HG03439 (cell line): ENCODE results near the gene RPH3AL.
"Not testable (repeated sequence)": the region's sequence is repeated elsewhere in the genome, so short reads cannot be mapped to it uniquely, and the experiment has no call there.

Experiments
- ATAC-seq: cut with Tn5 transposase; IDR thresholded peaks from one replicate; pipeline ENCODE4 v1.9.1; 2021; ENCODE audit warnings: mild to moderate bottlenecking, moderate library complexity; ENCODE audit not compliant: unreplicated experiment

RPH3AL gene

GRCh38 chr17:246226-246625 lies 106.4 kb downstream of the RPH3AL start:
- no peak for ATAC-seq

- ATAC-seq = no peak
These were observed 107.0 kb downstream of the RPH3AL start for GRCh38 chr17:245611-246010.

- ATAC-seq = no peak
These were observed 107.6 kb downstream of the RPH3AL start for GRCh38 chr17:245020-245419.

GRCh38 chr17:243924-244323 lies 108.7 kb downstream of the RPH3AL start:
- not testable (repeated sequence) for ATAC-seq

- no peak for ATAC-seq
These were observed 113.7 kb downstream of the RPH3AL start for GRCh38 chr17:238964-239259.

GRCh38 chr17:238071-238963 lies 114.3 kb downstream of the RPH3AL start:
- no peak for ATAC-seq

- no peak for ATAC-seq
These were observed 115.1 kb downstream of the RPH3AL start for GRCh38 chr17:237406-237955.

GRCh38 chr17:236641-237405 lies 115.8 kb downstream of the RPH3AL start:
- ATAC-seq = no peak

GRCh38 chr17:235831-236640 lies 116.6 kb downstream of the RPH3AL start:
- no peak for ATAC-seq

- not testable (repeated sequence) for ATAC-seq
These were observed 117.4 kb downstream of the RPH3AL start for GRCh38 chr17:234994-235830.

- not testable (repeated sequence) for ATAC-seq
These were observed 118.2 kb downstream of the RPH3AL start for GRCh38 chr17:234163-234993.

GRCh38 chr17:233473-233941 lies 119.1 kb downstream of the RPH3AL start:
- ATAC-seq = no peak

- ATAC-seq = no peak
These were observed 120.4 kb downstream of the RPH3AL start for GRCh38 chr17:231966-232807.

- no peak for ATAC-seq
These were observed 121.2 kb downstream of the RPH3AL start for GRCh38 chr17:231191-231965.

GRCh38 chr17:230395-230770 lies 122.2 kb downstream of the RPH3AL start:
- no peak for ATAC-seq

GRCh38 chr17:229709-230394 lies 122.8 kb downstream of the RPH3AL start:
- no peak for ATAC-seq
